ENCODE data around the gene ITSN1.

GRCh38 chr21:33948951-33949444, 306.7 kb downstream of the ITSN1 start:
- TF ChIP-seq POLR2AphosphoS5 (IDR thresholded peaks at IDR 0.05) (no peak), POLR2A (IDR thresholded peaks at IDR 0.05) (no peak), CTCF (IDR thresholded peaks at IDR 0.05) (no peak), EP300 (IDR thresholded peaks at IDR 0.05) (no peak)
